Neural progenitor cell (in vitro differentiated cells): ENCODE results near the gene CD164L2. TPM values are rescaled to one million over a fixed set of nuclear protein-coding genes. Genes with fewer than 3 reads are reported as not detected.

Experiments
- DNase-seq: peaks from one replicate; pipeline ENCODE4 v3.0.0-alpha.2; 2016; ENCODE audit warnings: low spot score
- H2AFZ ChIP-seq: fragments of 200-600 bp; sonication (generic); replicated peaks from 2 replicates; pipeline ENCODE4 v1.6.1; 2016; ENCODE audit warnings: antibody characterized with exemption
- H3F3A ChIP-seq: fragments of 200-600 bp; sonication (generic); 2 replicates; pipeline ENCODE4 v1.6.1; 2016; ENCODE audit warnings: antibody characterized with exemption, low read depth
- H3K27ac ChIP-seq: fragments of 200-600 bp; sonication (generic); 2 replicates; pipeline ENCODE4 v1.5.1; 2016; ENCODE audit warnings: mild to moderate bottlenecking
- H3K27me3 ChIP-seq: fragments of 200-600 bp; sonication (generic); 2 replicates; pipeline ENCODE4 v1.6.1; 2016; ENCODE audit warnings: mild to moderate bottlenecking, moderate library complexity
- H3K36me3 ChIP-seq: fragments of 200-600 bp; sonication (generic); 2 replicates; pipeline ENCODE4 v1.5.1; 2016
- H3K4me1 ChIP-seq: fragments of 200-600 bp; sonication (generic); 2 replicates; pipeline ENCODE4 v1.6.1; 2016; ENCODE audit warnings: mixed run types
- H3K4me2 ChIP-seq: fragments of 200-600 bp; sonication (generic); 2 replicates; pipeline ENCODE4 v1.6.1; 2016
- H3K4me3 ChIP-seq: fragments of 200-600 bp; sonication (generic); 2 replicates; pipeline ENCODE4 v1.5.1; 2016
- H3K79me2 ChIP-seq: fragments of 200-600 bp; sonication (generic); 2 replicates; pipeline ENCODE4 v1.6.1; 2016; ENCODE audit warnings: low read depth
- H3K9ac ChIP-seq: fragments of 200-600 bp; sonication (generic); 2 replicates; pipeline ENCODE4 v1.6.1; 2016
- H3K9me3 ChIP-seq: fragments of 200-600 bp; sonication (generic); 2 replicates; pipeline ENCODE4 v1.5.1; 2016; ENCODE audit warnings: low read depth
- H4K20me1 ChIP-seq: fragments of 200-600 bp; sonication (generic); 2 replicates; pipeline ENCODE4 v1.6.1; 2016; ENCODE audit warnings: low read depth
- H3K27ac Mint-ChIP-seq: 3 replicates; pipeline ENCODE4 v1.8.0; 2021; ENCODE audit warnings: mixed read lengths
- H3K27me3 Mint-ChIP-seq: 2 replicates; pipeline ENCODE4 v1.8.0; 2022; ENCODE audit warnings: low read depth, mild to moderate bottlenecking, inconsistent platforms, moderate library complexity, mixed read lengths; ENCODE audit not compliant: insufficient read depth
- H3K36me3 Mint-ChIP-seq: 3 replicates; pipeline ENCODE4 v1.8.0; 2021; ENCODE audit warnings: mixed read lengths
- H3K4me1 Mint-ChIP-seq: 3 replicates; pipeline ENCODE4 v1.8.0; 2021; ENCODE audit warnings: mixed read lengths
- H3K4me3 Mint-ChIP-seq: 3 replicates; pipeline ENCODE4 v1.8.0; 2021; ENCODE audit warnings: mild to moderate bottlenecking, moderate library complexity, mixed read lengths
- H3K9me3 Mint-ChIP-seq: 3 replicates; pipeline ENCODE4 v1.8.0; 2020; ENCODE audit warnings: mixed read lengths
- CTCF ChIP-seq: fragments of 200-600 bp; sonication (generic); IDR thresholded peaks from 2 replicates; pipeline ENCODE4 v1.5.1; 2017; ENCODE audit warnings: antibody characterized with exemption, mild to moderate bottlenecking
- EZH2 ChIP-seq: fragments of 200-600 bp; sonication (generic); IDR thresholded peaks from 2 replicates; pipeline ENCODE4 v1.6.1; 2017; ENCODE audit warnings: antibody characterized with exemption, mild to moderate bottlenecking, moderate library complexity
- EZH2phosphoT487 ChIP-seq: fragments of 200-600 bp; sonication (generic); IDR thresholded peaks from 2 replicates; pipeline ENCODE4 v1.6.1; 2017; ENCODE audit warnings: antibody characterized with exemption
- total RNA-seq: library from RNA; depleted of rRNA; stranded (reverse); fragments of >200 nt; gene quantifications from 2 replicates; pipeline ENCODE4 v1.2.3, GENCODE V29; 2015; ENCODE audit warnings: low replicate concordance

CD164L2 gene
- total RNA-seq, 1 donor from 2014 or later = 1.6 TPM

- Mint-ChIP-seq H3K27me3 (peaks cover 2% of the 10 kb centered on the region), H3K36me3 (peaks cover 14% of the 10 kb centered on the region), H3K9me3 (no peaks in the 10 kb centered on the region), H3K27ac (no peak overlapping the region), H3K4me3 (peak overlapping the region; percentile 22), H3K4me1 (peaks cover 8% of the 10 kb centered on the region)
- peaks cover 12% of the 10 kb centered on the region for H3K79me2 ChIP-seq
- peaks cover 4% of the 10 kb centered on the region for H3K4me1 ChIP-seq
- peaks cover 9% of the 10 kb centered on the region for H4K20me1 ChIP-seq
- H3K36me3 ChIP-seq = no peaks in the 10 kb centered on the region
- H3K27ac ChIP-seq = no peak overlapping the region
- no peak for TF ChIP-seq CTCF
- TF ChIP-seq EZH2phosphoT487 = no peak
- TF ChIP-seq EZH2 = no peak
- no peak overlapping the region for H2AFZ ChIP-seq
- H3K9ac ChIP-seq = no peak overlapping the region
- H3K27me3 ChIP-seq = no peaks in the 10 kb centered on the region
- DNase-seq = no peak
- H3K4me2 ChIP-seq = no peak overlapping the region
- peaks cover 14% of the 10 kb centered on the region for H3F3A ChIP-seq
- no peaks in the 10 kb centered on the region for H3K9me3 ChIP-seq
- no peak overlapping the region for H3K4me3 ChIP-seq
These were observed 49.3 kb downstream of the CD164L2 start for GRCh38 chr1:27333717-27334279.

GRCh38 chr1:27332536-27333281, 50.4 kb downstream of the CD164L2 start:
- H3K9ac ChIP-seq = no peak overlapping the region
- H3K4me1 Mint-ChIP-seq = peaks cover 3% of the 10 kb centered on the region
- H4K20me1 ChIP-seq = peaks cover 14% of the 10 kb centered on the region
- peaks cover 23% of the 10 kb centered on the region for H3K79me2 ChIP-seq
- H3K36me3 ChIP-seq = no peaks in the 10 kb centered on the region
- H3K9me3 ChIP-seq = no peaks in the 10 kb centered on the region
- H3K27ac ChIP-seq = no peak overlapping the region
- H3K36me3 Mint-ChIP-seq = peaks cover 14% of the 10 kb centered on the region
- H3F3A ChIP-seq = peaks cover 8% of the 10 kb centered on the region
- no peak overlapping the region for H2AFZ ChIP-seq
- TF ChIP-seq EZH2phosphoT487 (no peak), EZH2 (no peak), CTCF (peak; percentile 90)
- no peak overlapping the region for H3K4me3 Mint-ChIP-seq
- peak; percentile 79 for DNase-seq
- H3K27me3 ChIP-seq = no peaks in the 10 kb centered on the region
- H3K4me2 ChIP-seq = no peak overlapping the region
- H3K27ac Mint-ChIP-seq = no peak overlapping the region
- H3K4me3 ChIP-seq = no peak overlapping the region
- H3K4me1 ChIP-seq = no peaks in the 10 kb centered on the region
- H3K9me3 Mint-ChIP-seq = no peaks in the 10 kb centered on the region
- peaks cover 2% of the 10 kb centered on the region for H3K27me3 Mint-ChIP-seq

GRCh38 chr1:27331922-27332321, 51.2 kb downstream of the CD164L2 start:
- no peak overlapping the region for H3K4me3 Mint-ChIP-seq
- H3K36me3 ChIP-seq = no peaks in the 10 kb centered on the region
- peaks cover 14% of the 10 kb centered on the region for H4K20me1 ChIP-seq
- H3K27ac Mint-ChIP-seq = no peak overlapping the region
- no peaks in the 10 kb centered on the region for H3K9me3 ChIP-seq
- no peak overlapping the region for H3K4me3 ChIP-seq
- TF ChIP-seq CTCF (no peak), EZH2 (no peak), EZH2phosphoT487 (no peak)
- no peaks in the 10 kb centered on the region for H3K27me3 ChIP-seq
- no peak overlapping the region for H3K4me2 ChIP-seq
- H3K9me3 Mint-ChIP-seq = no peaks in the 10 kb centered on the region
- H3K9ac ChIP-seq = no peak overlapping the region
- H3K27me3 Mint-ChIP-seq = peaks cover 2% of the 10 kb centered on the region
- H3K4me1 ChIP-seq = no peaks in the 10 kb centered on the region
- H3K36me3 Mint-ChIP-seq = peaks cover 16% of the 10 kb centered on the region
- H2AFZ ChIP-seq = no peak overlapping the region
- no peak overlapping the region for H3K27ac ChIP-seq
- peaks cover 5% of the 10 kb centered on the region for H3K4me1 Mint-ChIP-seq
- no peak for DNase-seq
- peaks cover 31% of the 10 kb centered on the region for H3K79me2 ChIP-seq
- peaks cover 8% of the 10 kb centered on the region for H3F3A ChIP-seq
